Measurements from ENCODE around the gene AHNAK2.

Gene AHNAK2

GRCh38 chr14:105015905-105016304, 37.7 kb upstream of the AHNAK2 start:
- H3K79me2 ChIP-seq (ENCODE audit: low read length): peaks cover 96% of the 10 kb centered on the region
- H3K4me1 ChIP-seq (ENCODE audit: low read length): peaks cover 14% of the 10 kb centered on the region
- H2AFZ ChIP-seq (ENCODE audit: low read length): no peak overlapping the region
- no peaks in the 10 kb centered on the region for H3K27me3 ChIP-seq (replicated peaks; ENCODE audit: insufficient read depth, low read length)
- H3K36me3 ChIP-seq (replicated peaks; ENCODE audit: insufficient read depth, low read length): no peaks in the 10 kb centered on the region
- H3F3A ChIP-seq (ENCODE audit: insufficient read depth, low read length): no peaks in the 10 kb centered on the region
- H3K27ac ChIP-seq (ENCODE audit: low read length): no peak overlapping the region
- H4K20me1 ChIP-seq (ENCODE audit: insufficient read depth, low read length): peaks cover 40% of the 10 kb centered on the region
- H3K9ac ChIP-seq (ENCODE audit: low read length): no peak overlapping the region
- TF ChIP-seq EZH2 (optimal IDR thresholded peaks at IDR 0.05; ENCODE audit: low read depth, low read length) (no peak), EZH2phosphoT487 (IDR thresholded peaks at IDR 0.05; ENCODE audit: low read length) (no peak), CTCF (IDR thresholded peaks at IDR 0.05; ENCODE audit: low read length) (no peak)
- no peak for DNase-seq
- no peaks in the 10 kb centered on the region for H3K9me2 ChIP-seq (replicated peaks; ENCODE audit: insufficient read depth, low read length)
- no peak overlapping the region for H3K4me2 ChIP-seq (ENCODE audit: low read depth, low read length)
- H3K9me3 ChIP-seq (replicated peaks; ENCODE audit: insufficient read depth, low read length): no peaks in the 10 kb centered on the region
- no peak overlapping the region for H3K4me3 ChIP-seq (ENCODE audit: low read length)

GRCh38 chr14:105015242-105015641, 37.1 kb upstream of the AHNAK2 start:
- H3K36me3 ChIP-seq (replicated peaks; ENCODE audit: insufficient read depth, low read length): no peaks in the 10 kb centered on the region
- H2AFZ ChIP-seq (ENCODE audit: low read length): no peak overlapping the region
- H3K79me2 ChIP-seq (ENCODE audit: low read length): peaks cover 100% of the 10 kb centered on the region
- no peaks in the 10 kb centered on the region for H3F3A ChIP-seq (ENCODE audit: insufficient read depth, low read length)
- H3K9ac ChIP-seq (ENCODE audit: low read length): no peak overlapping the region
- H3K4me3 ChIP-seq (ENCODE audit: low read length): no peak overlapping the region
- DNase-seq: no peak
- H4K20me1 ChIP-seq (ENCODE audit: insufficient read depth, low read length): peaks cover 40% of the 10 kb centered on the region
- H3K27me3 ChIP-seq (replicated peaks; ENCODE audit: insufficient read depth, low read length): no peaks in the 10 kb centered on the region
- no peaks in the 10 kb centered on the region for H3K9me2 ChIP-seq (replicated peaks; ENCODE audit: insufficient read depth, low read length)
- no peak overlapping the region for H3K4me2 ChIP-seq (ENCODE audit: low read depth, low read length)
- no peaks in the 10 kb centered on the region for H3K9me3 ChIP-seq (replicated peaks; ENCODE audit: insufficient read depth, low read length)
- H3K4me1 ChIP-seq (ENCODE audit: low read length): peaks cover 14% of the 10 kb centered on the region
- no peak overlapping the region for H3K27ac ChIP-seq (ENCODE audit: low read length)
- TF ChIP-seq CTCF (IDR thresholded peaks at IDR 0.05; ENCODE audit: low read length) (no peak), EZH2phosphoT487 (IDR thresholded peaks at IDR 0.05; ENCODE audit: low read length) (no peak), EZH2 (optimal IDR thresholded peaks at IDR 0.05; ENCODE audit: low read depth, low read length) (no peak)

GRCh38 chr14:105014631-105015030, 36.5 kb upstream of the AHNAK2 start:
- TF ChIP-seq EZH2 (optimal IDR thresholded peaks at IDR 0.05; ENCODE audit: low read depth, low read length): no peak
- TF ChIP-seq CTCF (IDR thresholded peaks at IDR 0.05; ENCODE audit: low read length): no peak
- no peak for TF ChIP-seq EZH2phosphoT487 (IDR thresholded peaks at IDR 0.05; ENCODE audit: low read length)
- peaks cover 100% of the 10 kb centered on the region for H3K79me2 ChIP-seq (ENCODE audit: low read length)
- peaks cover 40% of the 10 kb centered on the region for H4K20me1 ChIP-seq (ENCODE audit: insufficient read depth, low read length)
- no peak overlapping the region for H3K27ac ChIP-seq (ENCODE audit: low read length)
- no peaks in the 10 kb centered on the region; the same call in 1 of the 2 replicates for H3K36me3 ChIP-seq (replicated peaks; ENCODE audit: insufficient read depth, low read length)
- no peak overlapping the region for H3K4me2 ChIP-seq (ENCODE audit: low read depth, low read length)
- H3K27me3 ChIP-seq (replicated peaks; ENCODE audit: insufficient read depth, low read length): no peaks in the 10 kb centered on the region
- no peaks in the 10 kb centered on the region for H3F3A ChIP-seq (ENCODE audit: insufficient read depth, low read length)
- no peak for DNase-seq
- no peak overlapping the region for H2AFZ ChIP-seq (ENCODE audit: low read length)
- H3K4me3 ChIP-seq (ENCODE audit: low read length): no peak overlapping the region
- no peak overlapping the region for H3K9ac ChIP-seq (ENCODE audit: low read length)
- peaks cover 14% of the 10 kb centered on the region for H3K4me1 ChIP-seq (ENCODE audit: low read length)
- no peaks in the 10 kb centered on the region for H3K9me2 ChIP-seq (replicated peaks; ENCODE audit: insufficient read depth, low read length)
- no peaks in the 10 kb centered on the region for H3K9me3 ChIP-seq (replicated peaks; ENCODE audit: insufficient read depth, low read length)

Data from MM.1S (cell line).